Measurements from ENCODE around the gene DHDDS. TPM values are rescaled to one million over a fixed set of nuclear protein-coding genes. Genes with fewer than 3 reads are reported as not detected.

Gene DHDDS
- total and polyA plus RNA-seq, 2 of the 13 experiments (the other 11 are each of a cell fraction or from before 2014, with no cell fraction given), result 18.9 to 28.3 TPM

DNA sequence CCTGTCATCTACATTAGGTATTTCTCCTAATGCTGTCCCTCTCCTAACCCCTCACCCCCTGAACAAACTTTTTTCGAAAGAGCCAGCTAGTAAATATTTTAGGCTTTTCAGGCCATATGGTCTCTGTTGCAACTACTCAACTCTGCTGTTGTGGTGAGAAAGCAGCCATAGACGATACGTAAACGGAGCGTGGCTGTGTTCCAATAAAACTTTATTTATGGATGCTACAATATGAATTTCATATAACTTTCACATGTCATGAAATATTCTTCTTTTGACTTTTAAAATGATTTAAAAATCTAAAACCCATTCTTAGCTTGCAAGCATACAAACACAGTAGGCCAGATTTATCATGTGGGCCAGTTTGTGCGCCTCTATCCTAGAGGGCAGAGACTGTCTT is 86.2 kb downstream of the DHDDS start:
- ATAC-seq (no peak), FAIRE-seq (no peak), DNase-seq (ENCODE audit: low spot score) (no peak)
- 0 out of 2 replicates have a peak, but pooled peaks cover 6% of the 10 kb centered on the region for H3K4me1 ChIP-seq (ENCODE audit: insufficient read depth, low read length)
- H3K9me3 ChIP-seq (ENCODE audit: low read length), result no peaks in the 10 kb centered on the region
- no peak overlapping the region for H2AFZ ChIP-seq (ENCODE audit: low read length)
- no peak overlapping the region for H3K27ac ChIP-seq (ENCODE audit: extremely low read length, insufficient read depth, low read length)
- TF ChIP-seq ADNP (CRISPR knock-in tag; IDR thresholded peaks at IDR 0.05), result no peak
- TF ChIP-seq SMARCC2 (IDR thresholded peaks at IDR 0.05), result no peak
- no peak for TF ChIP-seq ZNF138 (CRISPR knock-in tag; IDR thresholded peaks at IDR 0.05; ENCODE audit: low read depth)
- TF ChIP-seq TP53 (CRISPR knock-in tag; conservative IDR thresholded peaks at IDR 0.05), result no peak
- TF ChIP-seq, protein P1, sequence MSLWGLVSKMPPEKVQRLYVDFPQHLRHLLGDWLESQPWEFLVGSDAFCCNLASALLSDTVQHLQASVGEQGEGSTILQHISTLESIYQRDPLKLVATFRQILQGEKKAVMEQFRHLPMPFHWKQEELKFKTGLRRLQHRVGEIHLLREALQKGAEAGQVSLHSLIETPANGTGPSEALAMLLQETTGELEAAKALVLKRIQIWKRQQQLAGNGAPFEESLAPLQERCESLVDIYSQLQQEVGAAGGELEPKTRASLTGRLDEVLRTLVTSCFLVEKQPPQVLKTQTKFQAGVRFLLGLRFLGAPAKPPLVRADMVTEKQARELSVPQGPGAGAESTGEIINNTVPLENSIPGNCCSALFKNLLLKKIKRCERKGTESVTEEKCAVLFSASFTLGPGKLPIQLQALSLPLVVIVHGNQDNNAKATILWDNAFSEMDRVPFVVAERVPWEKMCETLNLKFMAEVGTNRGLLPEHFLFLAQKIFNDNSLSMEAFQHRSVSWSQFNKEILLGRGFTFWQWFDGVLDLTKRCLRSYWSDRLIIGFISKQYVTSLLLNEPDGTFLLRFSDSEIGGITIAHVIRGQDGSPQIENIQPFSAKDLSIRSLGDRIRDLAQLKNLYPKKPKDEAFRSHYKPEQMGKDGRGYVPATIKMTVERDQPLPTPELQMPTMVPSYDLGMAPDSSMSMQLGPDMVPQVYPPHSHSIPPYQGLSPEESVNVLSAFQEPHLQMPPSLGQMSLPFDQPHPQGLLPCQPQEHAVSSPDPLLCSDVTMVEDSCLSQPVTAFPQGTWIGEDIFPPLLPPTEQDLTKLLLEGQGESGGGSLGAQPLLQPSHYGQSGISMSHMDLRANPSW (CRISPR knock-in tag; IDR thresholded peaks at IDR 0.05; ENCODE audit: borderline replicate concordance), result no peak
- no peak for TF ChIP-seq ZNF574 (CRISPR knock-in tag; IDR thresholded peaks at IDR 0.05)
- no peak for TF ChIP-seq ZNF446 (CRISPR knock-in tag; IDR thresholded peaks at IDR 0.05)
- TF ChIP-seq, protein P2, sequence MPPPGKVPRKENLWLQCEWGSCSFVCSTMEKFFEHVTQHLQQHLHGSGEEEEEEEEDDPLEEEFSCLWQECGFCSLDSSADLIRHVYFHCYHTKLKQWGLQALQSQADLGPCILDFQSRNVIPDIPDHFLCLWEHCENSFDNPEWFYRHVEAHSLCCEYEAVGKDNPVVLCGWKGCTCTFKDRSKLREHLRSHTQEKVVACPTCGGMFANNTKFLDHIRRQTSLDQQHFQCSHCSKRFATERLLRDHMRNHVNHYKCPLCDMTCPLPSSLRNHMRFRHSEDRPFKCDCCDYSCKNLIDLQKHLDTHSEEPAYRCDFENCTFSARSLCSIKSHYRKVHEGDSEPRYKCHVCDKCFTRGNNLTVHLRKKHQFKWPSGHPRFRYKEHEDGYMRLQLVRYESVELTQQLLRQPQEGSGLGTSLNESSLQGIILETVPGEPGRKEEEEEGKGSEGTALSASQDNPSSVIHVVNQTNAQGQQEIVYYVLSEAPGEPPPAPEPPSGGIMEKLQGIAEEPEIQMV (CRISPR knock-in tag; IDR thresholded peaks at IDR 0.05; ENCODE audit: low read depth), result no peak
- no peak for TF ChIP-seq ZNF569 (CRISPR knock-in tag; IDR thresholded peaks at IDR 0.05; ENCODE audit: borderline replicate concordance)
- H4K20me1 ChIP-seq (ENCODE audit: insufficient read depth, low read length), result no peaks in the 10 kb centered on the region
- ChIA-PET CTCF (ENCODE audit: low intra/inter-chr PET ratio, low total read pairs) (no interaction called here), POLR2A (no interaction called here)
- no peak overlapping the region for H3K9ac ChIP-seq (ENCODE audit: insufficient read depth, low read depth, low read length)
- intact Hi-C loops (cut with micrococcal nuclease; ENCODE audit: unreplicated experiment) (no loop called here), in situ Hi-C loops (cut with HindIII; ENCODE audit: extremely low pct_ligation_motif_present, low pct_unique_long_range_greater_than_20kb) (no loop called here)
- no peak overlapping the region for H3K4me2 ChIP-seq (ENCODE audit: low read depth, low read length)
- H3K27me3 ChIP-seq (ENCODE audit: control insufficient read depth in 1 of 2, insufficient read depth in 2 of 2, low read length in 2 of 2), result peaks cover 0 to 7% of the 10 kb centered on the region in 2 experiments; a peak in 3 of 5 replicates
- H3K79me2 ChIP-seq (ENCODE audit: insufficient read depth, low read length), result no peaks in the 10 kb centered on the region
- no peaks in the 10 kb centered on the region for H3K36me3 ChIP-seq (replicated peaks in 1 of 2; ENCODE audit: control insufficient read depth in 1 of 2, insufficient read depth in 2 of 2, low read length in 2 of 2)
- no TSS peak for BruUV-seq (replicated peaks)
- no peak overlapping the region for H3K4me3 ChIP-seq (replicated peaks in 1 of 3; ENCODE audit: insufficient read depth in 1 of 3, low read depth in 2 of 3, low read length in 3 of 3)
- 60% methylated on average over 6 of the region's 6 CpGs for WGBS (ENCODE audit: low lambda C conversion rate)
